ENCODE data around the gene ICE2.
A peak's percentile ranks its signal among the peaks of the same experiment; 100 is the strongest.
"Not testable (repeated sequence)": the region's sequence is repeated elsewhere in the genome, so short reads cannot be mapped to it uniquely, and the experiment has no call there.

The ICE2 gene

GRCh38 chr15:60406513-60407414 lies 72.2 kb downstream of the ICE2 start:
- DNase-seq = no peak

GRCh38 chr15:60405399-60405798 lies 73.5 kb downstream of the ICE2 start:
- DNase-seq = no peak

- DNase-seq = not testable (repeated sequence)
Measured at GRCh38 chr15:60404351-60404750, 74.6 kb downstream of the ICE2 start.

GRCh38 chr15:60400944-60401343 lies 78.0 kb downstream of the ICE2 start:
- DNase-seq = no peak

GRCh38 chr15:60399931-60400330 lies 79.0 kb downstream of the ICE2 start:
- DNase-seq = no peak

GRCh38 chr15:60399246-60399915 lies 79.6 kb downstream of the ICE2 start:
- DNase-seq = no peak

- DNase-seq = peak; percentile 79
Measured at GRCh38 chr15:60397772-60398445, 81.0 kb downstream of the ICE2 start, which contains the start of gene ANXA2. Gene ANXA2, minus strand, starts transcription at chr15:60397986. Its CDS starts 11,911 bp downstream, at chr15:60386075.

GRCh38 chr15:60396958-60397771 lies 81.8 kb downstream of the ICE2 start:
- peak; percentile 57 for DNase-seq

GRCh38 chr15:60396560-60396957 lies 82.4 kb downstream of the ICE2 start:
- DNase-seq = no peak

- no peak for DNase-seq
Measured at GRCh38 chr15:60396100-60396499, 82.8 kb downstream of the ICE2 start.

- DNase-seq = no peak
Measured at GRCh38 chr15:60395276-60396011, 83.5 kb downstream of the ICE2 start.

- DNase-seq = no peak
Measured at GRCh38 chr15:60394689-60395097, 84.2 kb downstream of the ICE2 start.

- DNase-seq = no peak
Measured at GRCh38 chr15:60392986-60393790, 85.8 kb downstream of the ICE2 start.

- DNase-seq = peak; percentile 62
Measured at GRCh38 chr15:60392601-60392985, 86.3 kb downstream of the ICE2 start.

- no peak for DNase-seq
Measured at GRCh38 chr15:60391722-60392315, 87.1 kb downstream of the ICE2 start.

- DNase-seq = no peak
Measured at GRCh38 chr15:60390871-60391501, 88.0 kb downstream of the ICE2 start.

- no peak for DNase-seq
Measured at GRCh38 chr15:60390231-60390630, 88.7 kb downstream of the ICE2 start.

GRCh38 chr15:60389261-60390077 lies 89.5 kb downstream of the ICE2 start:
- DNase-seq = peak; percentile 43

GRCh38 chr15:60387321-60387720 lies 91.6 kb downstream of the ICE2 start:
- no peak for DNase-seq
